SK-N-MC (cell line): ENCODE results near the gene DUSP7.

ENCODE experiments used
- EZH2 ChIP-seq: fragments of 200-600 bp; sonication (generic); IDR thresholded peaks from one replicate; pipeline ENCODE4 v1.6.1; 2017; ENCODE audit warnings: antibody characterized with exemption
- FOXP2 ChIP-seq: optimal IDR thresholded peaks from 2 replicates; pipeline ENCODE3; 2011; ENCODE audit warnings: mild to moderate bottlenecking, moderate library complexity; ENCODE audit not compliant: insufficient read depth; ENCODE audit errors: extremely low read length, control extremely low read depth
- POLR2AphosphoS5 ChIP-seq: IDR thresholded peaks from 2 replicates; pipeline ENCODE4 v1.6.1; 2012; ENCODE audit warnings: mild to moderate bottlenecking, low read depth, low read length, borderline replicate concordance

DNA sequence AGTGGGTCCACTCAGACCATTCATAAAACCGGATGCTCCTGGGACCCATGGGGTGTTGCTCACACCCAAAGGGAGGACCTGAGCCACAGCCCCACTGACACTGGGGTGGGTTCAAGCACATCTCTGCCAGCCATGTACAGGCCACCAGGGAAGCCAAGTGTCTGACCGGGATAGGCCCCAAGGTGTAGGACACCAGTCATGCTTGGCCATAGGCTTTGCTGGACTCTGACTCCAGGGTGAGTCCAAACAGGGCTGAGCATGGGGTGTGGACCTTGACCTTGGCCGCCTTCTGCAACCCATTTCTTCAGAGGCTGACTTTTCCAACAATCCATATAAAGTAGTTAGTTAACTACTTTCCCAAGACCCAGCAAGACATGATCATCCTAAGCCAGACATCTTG lies 31.4 kb upstream of the DUSP7 start:
- TF ChIP-seq EZH2 (no peak), FOXP2 (no peak), POLR2AphosphoS5 (no peak)
